Neural cell (in vitro differentiated cells): ENCODE measurements around the gene VCP. TPM values are rescaled to one million over a fixed set of nuclear protein-coding genes. Genes with fewer than 3 reads are reported as not detected.

ENCODE experiments used
- H2AFZ ChIP-seq: fragments of 200-600, 300-800 bp; sonication (generic), shearing (Covaris generic); 2 replicates; pipeline ENCODE4 v1.6.0; 2014; ENCODE audit warnings: low read depth, mild to moderate bottlenecking, antibody characterized with exemption, low read length, moderate library complexity
- H3F3A ChIP-seq: fragments of 200-600 bp; shearing (Covaris generic); 2 replicates; pipeline ENCODE4 v1.6.1; 2016; ENCODE audit warnings: mild to moderate bottlenecking, moderate library complexity, mixed read lengths, antibody characterized with exemption, low read length; ENCODE audit not compliant: insufficient read depth, poor library complexity, severe bottlenecking
- H3K27ac ChIP-seq: fragments of 200-600, 300-800 bp; sonication (generic), shearing (Covaris generic); 2 replicates; pipeline ENCODE4 v1.5.1; 2014; ENCODE audit warnings: mild to moderate bottlenecking, low read length, moderate library complexity
- H3K27me3 ChIP-seq: fragments of 300-800, 200-600 bp; sonication (generic), shearing (Covaris generic); 2 replicates; pipeline ENCODE4 v1.6.0; 2014; ENCODE audit warnings: mild to moderate bottlenecking, low read depth, low read length, moderate library complexity; ENCODE audit not compliant: insufficient read depth
- H3K36me3 ChIP-seq: fragments of 300-800, 200-600 bp; sonication (generic), shearing (Covaris generic); 2 replicates; pipeline ENCODE4 v1.5.1; 2014; ENCODE audit warnings: mild to moderate bottlenecking, antibody characterized with exemption, low read length, moderate library complexity; ENCODE audit not compliant: insufficient read depth
- H3K4me2 ChIP-seq: fragments of 300-800, 200-600 bp; sonication (generic), shearing (Covaris generic); 2 replicates; pipeline ENCODE4 v1.6.0; 2014; ENCODE audit warnings: mild to moderate bottlenecking, low read length
- H3K4me3 ChIP-seq: fragments of 300-800, 200-600 bp; sonication (generic), shearing (Covaris generic); 2 replicates; pipeline ENCODE4 v1.5.1; 2014; ENCODE audit warnings: mild to moderate bottlenecking, low read length, moderate library complexity
- H3K79me2 ChIP-seq: fragments of 200-600 bp; shearing (Covaris generic); replicated peaks from 2 replicates; pipeline ENCODE4 v1.6.0; 2014; ENCODE audit warnings: mild to moderate bottlenecking, low read length, moderate library complexity; ENCODE audit not compliant: insufficient read depth
- H3K9ac ChIP-seq: fragments of 300-800, 200-600 bp; sonication (generic), shearing (Covaris generic); 2 replicates; pipeline ENCODE4 v1.6.1; 2016; ENCODE audit warnings: mild to moderate bottlenecking, low read length, mixed read lengths
- H3K9me2 ChIP-seq: fragments of 200-600 bp; shearing (Covaris generic); 2 replicates; pipeline ENCODE4 v1.6.1; 2016; ENCODE audit warnings: mild to moderate bottlenecking, low read length, mixed read lengths; ENCODE audit not compliant: insufficient read depth
- H3K9me3 ChIP-seq: fragments of 200-600, 300-800 bp; sonication (generic), shearing (Covaris generic); 2 replicates; pipeline ENCODE4 v1.6.1; 2016; ENCODE audit warnings: mild to moderate bottlenecking, mixed run types, low read length, moderate library complexity, mixed read lengths
- H4K20me1 ChIP-seq: fragments of 200-600 bp; shearing (Covaris generic); 2 replicates; pipeline ENCODE4 v1.6.1; 2016; ENCODE audit warnings: mild to moderate bottlenecking, mixed run types; ENCODE audit not compliant: insufficient read depth
- EP300 ChIP-seq: fragments of 450-650 bp; conservative IDR thresholded peaks from 2 replicates; pipeline ENCODE4 v1.6.1; 2014; ENCODE audit warnings: antibody characterized with exemption, mild to moderate bottlenecking, moderate library complexity; ENCODE audit not compliant: poor library complexity, severe bottlenecking
- EZH2 ChIP-seq: fragments of 200-600, 300-800 bp; shearing (Covaris generic), sonication (generic); IDR thresholded peaks from 2 replicates; pipeline ENCODE4 v1.6.1; 2014; ENCODE audit warnings: antibody characterized with exemption, low read length, borderline replicate concordance, mild to moderate bottlenecking; ENCODE audit not compliant: insufficient read depth, poor library complexity, severe bottlenecking
- MXI1 ChIP-seq: fragments of 450-650 bp; conservative IDR thresholded peaks from 2 replicates; pipeline ENCODE4 v1.6.1; 2014; ENCODE audit warnings: antibody characterized with exemption, mild to moderate bottlenecking; ENCODE audit not compliant: poor library complexity, severe bottlenecking
- POLR2AphosphoS5 ChIP-seq: IDR thresholded peaks from 2 replicates; pipeline ENCODE4 v1.6.1; 2012
- RAD21 ChIP-seq: fragments of 450-650 bp; conservative IDR thresholded peaks from 2 replicates; pipeline ENCODE4 v1.6.1; 2014; ENCODE audit warnings: antibody characterized with exemption, mild to moderate bottlenecking, moderate library complexity
- SMC3 ChIP-seq: fragments of 450-650 bp; conservative IDR thresholded peaks from 2 replicates; pipeline ENCODE4 v1.6.1; 2014; ENCODE audit warnings: antibody characterized with exemption, mild to moderate bottlenecking, moderate library complexity; ENCODE audit not compliant: poor library complexity
- TAF1 ChIP-seq: IDR thresholded peaks from 2 replicates; pipeline ENCODE4 v1.6.1; 2012; ENCODE audit warnings: low read depth
- polyA plus RNA-seq: library from polyadenylated mRNA; depleted of rRNA; stranded (reverse); fragments of >200 nt; gene quantifications from 2 replicates; pipeline ENCODE4 v1.2.3, GENCODE V29; 2014
- TF ChIP-seq, protein P1 (sequence below): IDR thresholded peaks from 2 replicates; pipeline ENCODE4 v1.6.1; 2012; ENCODE audit warnings: borderline replicate concordance
- TF ChIP-seq, protein P2 (sequence below): fragments of 450-650 bp; IDR thresholded peaks from 2 replicates; pipeline ENCODE4 v1.5.1; 2014; ENCODE audit warnings: antibody characterized with exemption, mild to moderate bottlenecking, moderate library complexity; ENCODE audit not compliant: poor library complexity, severe bottlenecking

The VCP gene
- polyA plus RNA-seq, 1 donor from 2014 or later: 139 TPM

DNA sequence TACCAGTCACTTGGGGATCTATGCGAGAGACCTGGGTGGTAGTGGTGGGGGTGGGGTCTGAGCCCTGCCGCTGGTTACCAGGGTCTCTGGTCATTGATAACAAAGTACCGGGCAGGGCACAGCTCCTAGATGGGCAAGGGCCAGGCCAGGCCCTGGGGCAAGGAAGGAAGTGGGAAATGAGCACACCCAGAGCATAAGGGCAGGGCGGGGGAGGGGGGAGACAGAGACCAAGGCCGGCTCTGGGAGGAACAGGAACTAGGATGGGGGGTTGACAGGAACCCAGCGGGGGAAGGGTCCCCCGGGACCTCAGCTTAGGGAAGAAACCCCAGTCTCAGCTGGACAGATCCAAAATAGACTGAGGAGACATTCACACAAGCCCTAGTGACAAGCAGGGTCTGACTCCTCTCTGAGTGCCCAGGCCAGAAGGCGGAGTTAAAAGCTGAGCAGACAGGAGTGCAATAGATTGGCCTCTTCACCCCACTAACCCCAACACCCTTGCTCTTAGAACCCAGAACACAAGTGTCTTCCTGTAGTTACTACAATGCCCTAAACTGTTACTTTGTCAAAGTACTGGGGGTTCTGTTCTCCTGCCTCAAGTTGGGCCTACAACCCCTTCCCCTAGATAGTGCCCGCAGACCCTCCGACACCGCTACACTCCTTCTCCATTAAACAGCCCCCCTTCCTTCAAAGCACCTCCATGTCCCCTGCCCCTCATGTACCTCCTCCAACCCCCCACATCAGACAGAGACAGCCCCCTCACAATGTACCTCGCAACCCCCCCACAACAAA is 42.6 kb upstream of the VCP start:
- H4K20me1 ChIP-seq: no peaks in the 10 kb centered on the region
- H3K4me3 ChIP-seq: peak overlapping the region; percentile 88
- no peaks in the 10 kb centered on the region for H3K9me2 ChIP-seq
- no peaks in the 10 kb centered on the region for H3K9me3 ChIP-seq
- peaks cover 29% of the 10 kb centered on the region for H3K79me2 ChIP-seq
- no peaks in the 10 kb centered on the region for H3K36me3 ChIP-seq
- H3K4me2 ChIP-seq: peak overlapping the region; percentile 94
- H3K27ac ChIP-seq: peak overlapping the region; percentile 95
- H3K9ac ChIP-seq: peak overlapping the region; percentile 85
- no peaks in the 10 kb centered on the region for H3K27me3 ChIP-seq
- TF ChIP-seq EZH2 (no peak), POLR2AphosphoS5 (no peak), EP300 (no peak), TAF1 (no peak), MXI1 (no peak), RAD21 (no peak), SMC3 (no peak)
- TF ChIP-seq, protein P1, sequence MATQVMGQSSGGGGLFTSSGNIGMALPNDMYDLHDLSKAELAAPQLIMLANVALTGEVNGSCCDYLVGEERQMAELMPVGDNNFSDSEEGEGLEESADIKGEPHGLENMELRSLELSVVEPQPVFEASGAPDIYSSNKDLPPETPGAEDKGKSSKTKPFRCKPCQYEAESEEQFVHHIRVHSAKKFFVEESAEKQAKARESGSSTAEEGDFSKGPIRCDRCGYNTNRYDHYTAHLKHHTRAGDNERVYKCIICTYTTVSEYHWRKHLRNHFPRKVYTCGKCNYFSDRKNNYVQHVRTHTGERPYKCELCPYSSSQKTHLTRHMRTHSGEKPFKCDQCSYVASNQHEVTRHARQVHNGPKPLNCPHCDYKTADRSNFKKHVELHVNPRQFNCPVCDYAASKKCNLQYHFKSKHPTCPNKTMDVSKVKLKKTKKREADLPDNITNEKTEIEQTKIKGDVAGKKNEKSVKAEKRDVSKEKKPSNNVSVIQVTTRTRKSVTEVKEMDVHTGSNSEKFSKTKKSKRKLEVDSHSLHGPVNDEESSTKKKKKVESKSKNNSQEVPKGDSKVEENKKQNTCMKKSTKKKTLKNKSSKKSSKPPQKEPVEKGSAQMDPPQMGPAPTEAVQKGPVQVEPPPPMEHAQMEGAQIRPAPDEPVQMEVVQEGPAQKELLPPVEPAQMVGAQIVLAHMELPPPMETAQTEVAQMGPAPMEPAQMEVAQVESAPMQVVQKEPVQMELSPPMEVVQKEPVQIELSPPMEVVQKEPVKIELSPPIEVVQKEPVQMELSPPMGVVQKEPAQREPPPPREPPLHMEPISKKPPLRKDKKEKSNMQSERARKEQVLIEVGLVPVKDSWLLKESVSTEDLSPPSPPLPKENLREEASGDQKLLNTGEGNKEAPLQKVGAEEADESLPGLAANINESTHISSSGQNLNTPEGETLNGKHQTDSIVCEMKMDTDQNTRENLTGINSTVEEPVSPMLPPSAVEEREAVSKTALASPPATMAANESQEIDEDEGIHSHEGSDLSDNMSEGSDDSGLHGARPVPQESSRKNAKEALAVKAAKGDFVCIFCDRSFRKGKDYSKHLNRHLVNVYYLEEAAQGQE: no peak
- TF ChIP-seq, protein P2, sequence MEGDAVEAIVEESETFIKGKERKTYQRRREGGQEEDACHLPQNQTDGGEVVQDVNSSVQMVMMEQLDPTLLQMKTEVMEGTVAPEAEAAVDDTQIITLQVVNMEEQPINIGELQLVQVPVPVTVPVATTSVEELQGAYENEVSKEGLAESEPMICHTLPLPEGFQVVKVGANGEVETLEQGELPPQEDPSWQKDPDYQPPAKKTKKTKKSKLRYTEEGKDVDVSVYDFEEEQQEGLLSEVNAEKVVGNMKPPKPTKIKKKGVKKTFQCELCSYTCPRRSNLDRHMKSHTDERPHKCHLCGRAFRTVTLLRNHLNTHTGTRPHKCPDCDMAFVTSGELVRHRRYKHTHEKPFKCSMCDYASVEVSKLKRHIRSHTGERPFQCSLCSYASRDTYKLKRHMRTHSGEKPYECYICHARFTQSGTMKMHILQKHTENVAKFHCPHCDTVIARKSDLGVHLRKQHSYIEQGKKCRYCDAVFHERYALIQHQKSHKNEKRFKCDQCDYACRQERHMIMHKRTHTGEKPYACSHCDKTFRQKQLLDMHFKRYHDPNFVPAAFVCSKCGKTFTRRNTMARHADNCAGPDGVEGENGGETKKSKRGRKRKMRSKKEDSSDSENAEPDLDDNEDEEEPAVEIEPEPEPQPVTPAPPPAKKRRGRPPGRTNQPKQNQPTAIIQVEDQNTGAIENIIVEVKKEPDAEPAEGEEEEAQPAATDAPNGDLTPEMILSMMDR: no peak
- peak overlapping the region; percentile 61 for H2AFZ ChIP-seq
- peaks cover 6% of the 10 kb centered on the region for H3F3A ChIP-seq

DNA sequence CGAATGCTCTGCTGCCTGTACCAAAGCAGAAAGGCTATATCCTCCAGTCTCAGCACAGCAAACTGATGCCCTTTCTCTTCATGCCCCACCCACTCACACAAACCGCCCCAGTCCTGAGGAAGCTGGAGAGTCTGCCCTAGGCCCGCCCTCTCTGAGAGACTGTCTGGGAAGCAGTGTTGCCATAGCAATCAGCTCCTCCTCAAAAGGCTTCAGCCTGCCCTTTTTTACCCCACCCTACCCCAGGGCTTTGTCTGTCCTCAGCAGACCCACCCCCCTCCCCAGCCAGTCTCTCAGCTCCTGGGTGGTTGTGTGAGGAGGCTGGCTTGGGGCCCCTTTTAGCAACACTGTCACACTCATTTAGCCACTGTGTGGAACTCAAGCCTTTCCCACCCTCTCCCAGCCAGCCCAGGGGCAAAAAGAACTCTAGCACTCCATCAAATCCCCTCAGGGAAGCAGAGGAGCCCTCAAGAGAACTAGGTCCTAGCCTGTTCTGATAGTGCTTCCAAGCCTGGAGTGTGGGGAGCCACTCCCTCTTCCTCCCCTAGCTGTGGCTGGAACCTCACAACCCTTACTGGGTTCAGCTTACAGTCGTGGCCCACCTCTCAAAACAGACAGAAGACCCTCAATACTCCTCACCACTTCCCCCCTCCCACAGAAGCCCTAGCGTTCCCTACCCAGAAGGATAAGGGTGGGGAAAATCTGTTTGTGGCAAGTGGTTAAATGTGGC is 41.9 kb upstream of the VCP start:
- H3K36me3 ChIP-seq: no peaks in the 10 kb centered on the region
- H3K9ac ChIP-seq: peak overlapping the region; percentile 85
- H3K9me2 ChIP-seq: no peaks in the 10 kb centered on the region
- H3K4me2 ChIP-seq: peak overlapping the region; percentile 94
- H3K4me3 ChIP-seq: peak overlapping the region; percentile 88
- no peaks in the 10 kb centered on the region for H3K27me3 ChIP-seq
- H3K27ac ChIP-seq: peak overlapping the region; percentile 95
- H3F3A ChIP-seq: peaks cover 6% of the 10 kb centered on the region
- no peaks in the 10 kb centered on the region for H3K9me3 ChIP-seq
- peaks cover 36% of the 10 kb centered on the region for H3K79me2 ChIP-seq
- peak overlapping the region; percentile 8 for H2AFZ ChIP-seq
- H4K20me1 ChIP-seq: no peaks in the 10 kb centered on the region
- TF ChIP-seq RAD21 (no peak), POLR2AphosphoS5 (peak; percentile 89), EZH2 (no peak), SMC3 (no peak), EP300 (peak; percentile 50), TAF1 (peak; percentile 79), MXI1 (no peak)
- TF ChIP-seq, protein P2: no peak
- TF ChIP-seq, protein P1: peak; percentile 75
